ENCODE results near the gene RAB20. TPM values are rescaled to one million over a fixed set of nuclear protein-coding genes. Genes with fewer than 3 reads are reported as not detected.

RAB20 gene
- total and polyA plus RNA-seq, 9 of the 15 experiments (the other 6 are each of a cell fraction or from before 2014, with no cell fraction given) = 0.62 to 9.2 (median 5.4) TPM

DNA sequence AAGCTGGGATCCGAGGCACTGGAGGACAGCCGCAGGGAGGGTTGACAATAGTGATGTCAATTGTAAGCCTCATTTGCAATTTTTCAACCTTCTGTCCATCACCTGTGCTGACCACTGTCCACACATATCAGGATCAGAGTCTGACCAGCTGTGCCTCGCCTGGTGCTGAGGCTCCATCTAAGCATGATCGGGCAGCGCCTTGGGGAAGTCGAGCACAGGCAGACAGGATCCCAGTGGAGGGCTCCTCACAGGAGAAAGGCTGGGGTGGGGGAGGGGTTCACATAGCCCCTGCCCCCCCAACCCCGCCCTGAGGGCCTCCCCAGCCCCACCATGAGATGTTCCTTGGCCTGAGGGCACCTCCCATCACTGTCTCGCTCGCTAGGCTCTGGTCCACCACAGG, 60.3 kb downstream of the RAB20 start:
- Histone ChIP-seq H3K9me3 (replicated peaks; ENCODE audit: control insufficient read depth, insufficient read depth, low read depth, low read length) (0 out of 2 replicates have a peak, but pooled peaks cover 1% of the 10 kb centered on the region), H3K4me3 (no peak overlapping the region), H2AFZ (ENCODE audit: low read depth, low read length) (no peak overlapping the region), H3K4me1 (replicated peaks in 1 of 2; ENCODE audit: control insufficient read depth in 2 of 2, insufficient read depth in 2 of 2, low read length in 2 of 2) (peaks cover 23 to 34% of the 10 kb centered on the region in 2 experiments), H3K27me3 (ENCODE audit: control insufficient read depth in 2 of 2, insufficient read depth in 2 of 2, low read length in 2 of 2) (no peaks in the 10 kb centered on the region), H4K20me1 (replicated peaks; ENCODE audit: control insufficient read depth, insufficient read depth, low read length) (no peaks in the 10 kb centered on the region), H3K9ac (ENCODE audit: insufficient read depth in 1 of 2, low read depth in 2 of 2, low read length in 2 of 2) (no peak overlapping the region), H3K9me1 (ENCODE audit: control insufficient read depth, insufficient read depth, low read length) (no peaks in the 10 kb centered on the region), H3K27ac (ENCODE audit: extremely low read depth, low read depth, low read length) (no peak overlapping the region), H3K36me3 (ENCODE audit: control insufficient read depth, insufficient read depth, low read length) (no peaks in the 10 kb centered on the region), H3K79me2 (ENCODE audit: control insufficient read depth, insufficient read depth, low read length) (no peaks in the 10 kb centered on the region; the same call in 2 of the 3 replicates), H3K4me2 (ENCODE audit: insufficient read depth, low read length) (no peak overlapping the region)
- in situ Hi-C loops (cut with MboI) (no loop called here), intact Hi-C loops (cut with micrococcal nuclease) (no loop called here)
- ATAC-seq (no peak), FAIRE-seq (no peak), DNase-seq (ENCODE audit: extremely low read depth in 1 of 4, low spot score in 3 of 4) (no peak)
- CTCF ChIA-PET (ENCODE audit: low intra/inter-chr PET ratio) = no interaction called here
- WGBS (ENCODE audit: insufficient coverage, low coverage, missing lambda C conversion rate) = 82% methylated on average over 5 of the region's 9 CpGs
- BruUV-seq (replicated peaks) = no TSS peak
- POLR2A ChIA-PET = interaction anchor here (0.7 kb wide), 1 partner anchor 17 kb away, joined by 3 read pairs; no protein-coding TSS in a partner anchor
- TF ChIP-seq, protein P1, sequence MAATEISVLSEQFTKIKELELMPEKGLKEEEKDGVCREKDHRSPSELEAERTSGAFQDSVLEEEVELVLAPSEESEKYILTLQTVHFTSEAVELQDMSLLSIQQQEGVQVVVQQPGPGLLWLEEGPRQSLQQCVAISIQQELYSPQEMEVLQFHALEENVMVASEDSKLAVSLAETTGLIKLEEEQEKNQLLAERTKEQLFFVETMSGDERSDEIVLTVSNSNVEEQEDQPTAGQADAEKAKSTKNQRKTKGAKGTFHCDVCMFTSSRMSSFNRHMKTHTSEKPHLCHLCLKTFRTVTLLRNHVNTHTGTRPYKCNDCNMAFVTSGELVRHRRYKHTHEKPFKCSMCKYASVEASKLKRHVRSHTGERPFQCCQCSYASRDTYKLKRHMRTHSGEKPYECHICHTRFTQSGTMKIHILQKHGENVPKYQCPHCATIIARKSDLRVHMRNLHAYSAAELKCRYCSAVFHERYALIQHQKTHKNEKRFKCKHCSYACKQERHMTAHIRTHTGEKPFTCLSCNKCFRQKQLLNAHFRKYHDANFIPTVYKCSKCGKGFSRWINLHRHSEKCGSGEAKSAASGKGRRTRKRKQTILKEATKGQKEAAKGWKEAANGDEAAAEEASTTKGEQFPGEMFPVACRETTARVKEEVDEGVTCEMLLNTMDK (IDR thresholded peaks at IDR 0.05; ENCODE audit: borderline replicate concordance, insufficient read depth, low read depth, low read length, poor library complexity, severe bottlenecking) = no peak
- TF ChIP-seq NFXL1 (CRISPR knock-in tag; IDR thresholded peaks at IDR 0.05) (no peak), ZNF263 (CRISPR knock-in tag; IDR thresholded peaks at IDR 0.05; ENCODE audit: borderline replicate concordance) (no peak), ZNF274 (IDR thresholded peaks at IDR 0.05; ENCODE audit: borderline replicate concordance, low read depth, low read length) (no peak), FOS (IDR thresholded peaks at IDR 0.05; ENCODE audit: extremely low read depth, insufficient read length) (no peak), KAT2B (IDR thresholded peaks at IDR 0.05; ENCODE audit: low read depth, low read length) (no peak), ZBTB34 (CRISPR knock-in tag; IDR thresholded peaks at IDR 0.05) (no peak), NR1H2 (CRISPR knock-in tag; IDR thresholded peaks at IDR 0.05) (no peak), NRF1 (conservative IDR thresholded peaks at IDR 0.05 in 1 of 2, IDR thresholded peaks at IDR 0.05 in 1 of 2) (no peak), BMI1 (IDR thresholded peaks at IDR 0.05; ENCODE audit: low read length) (no peak), GTF2F1 (IDR thresholded peaks at IDR 0.05; ENCODE audit: low read depth, low read length) (no peak), KAT7 (CRISPR knock-in tag; IDR thresholded peaks at IDR 0.05; ENCODE audit: borderline replicate concordance) (no peak), ZNF165 (CRISPR knock-in tag; IDR thresholded peaks at IDR 0.05; ENCODE audit: borderline replicate concordance) (no peak), ZNF212 (CRISPR knock-in tag; IDR thresholded peaks at IDR 0.05) (no peak)
- TF ChIP-seq, protein P2, sequence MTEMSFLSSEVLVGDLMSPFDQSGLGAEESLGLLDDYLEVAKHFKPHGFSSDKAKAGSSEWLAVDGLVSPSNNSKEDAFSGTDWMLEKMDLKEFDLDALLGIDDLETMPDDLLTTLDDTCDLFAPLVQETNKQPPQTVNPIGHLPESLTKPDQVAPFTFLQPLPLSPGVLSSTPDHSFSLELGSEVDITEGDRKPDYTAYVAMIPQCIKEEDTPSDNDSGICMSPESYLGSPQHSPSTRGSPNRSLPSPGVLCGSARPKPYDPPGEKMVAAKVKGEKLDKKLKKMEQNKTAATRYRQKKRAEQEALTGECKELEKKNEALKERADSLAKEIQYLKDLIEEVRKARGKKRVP (CRISPR knock-in tag; IDR thresholded peaks at IDR 0.05) = no peak
- TF ChIP-seq, protein P3, sequence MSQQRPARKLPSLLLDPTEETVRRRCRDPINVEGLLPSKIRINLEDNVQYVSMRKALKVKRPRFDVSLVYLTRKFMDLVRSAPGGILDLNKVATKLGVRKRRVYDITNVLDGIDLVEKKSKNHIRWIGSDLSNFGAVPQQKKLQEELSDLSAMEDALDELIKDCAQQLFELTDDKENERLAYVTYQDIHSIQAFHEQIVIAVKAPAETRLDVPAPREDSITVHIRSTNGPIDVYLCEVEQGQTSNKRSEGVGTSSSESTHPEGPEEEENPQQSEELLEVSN (IDR thresholded peaks at IDR 0.05; ENCODE audit: borderline replicate concordance in 1 of 2, extremely low read depth in 1 of 2, insufficient read depth in 1 of 2, insufficient read length in 1 of 2, low read depth in 1 of 2, low read length in 1 of 2, poor library complexity in 1 of 2, severe bottlenecking in 1 of 2) = no peak
